Stimulated activated CD4-positive, alpha-beta T cell treated with anti-CD3 and anti-CD28 coated beads, Interleukin-4, amount 100 ng/mL, for 4 hours (primary cell): ENCODE data around the gene UNC93B1.

ENCODE experiments used
- DNase-seq, 2 experiments: peaks; one replicate each; pipeline ENCODE4 v3.0.0-alpha.2; 2020

UNC93B1 gene

GRCh38 chr11:68003846-68004550 is at the start of gene UNC93B1:
UNC93B1 (minus strand) TSS chr11:68004097; CDS start chr11:68004043, 54 bp downstream.
- peak; percentile 78 to 79 for DNase-seq

- DNase-seq, result no peak
Measured at GRCh38 chr11:68053117-68053516, 49.2 kb upstream of the UNC93B1 start.

- DNase-seq, result no peak
Measured at GRCh38 chr11:68052137-68052873, 48.4 kb upstream of the UNC93B1 start.

DNA sequence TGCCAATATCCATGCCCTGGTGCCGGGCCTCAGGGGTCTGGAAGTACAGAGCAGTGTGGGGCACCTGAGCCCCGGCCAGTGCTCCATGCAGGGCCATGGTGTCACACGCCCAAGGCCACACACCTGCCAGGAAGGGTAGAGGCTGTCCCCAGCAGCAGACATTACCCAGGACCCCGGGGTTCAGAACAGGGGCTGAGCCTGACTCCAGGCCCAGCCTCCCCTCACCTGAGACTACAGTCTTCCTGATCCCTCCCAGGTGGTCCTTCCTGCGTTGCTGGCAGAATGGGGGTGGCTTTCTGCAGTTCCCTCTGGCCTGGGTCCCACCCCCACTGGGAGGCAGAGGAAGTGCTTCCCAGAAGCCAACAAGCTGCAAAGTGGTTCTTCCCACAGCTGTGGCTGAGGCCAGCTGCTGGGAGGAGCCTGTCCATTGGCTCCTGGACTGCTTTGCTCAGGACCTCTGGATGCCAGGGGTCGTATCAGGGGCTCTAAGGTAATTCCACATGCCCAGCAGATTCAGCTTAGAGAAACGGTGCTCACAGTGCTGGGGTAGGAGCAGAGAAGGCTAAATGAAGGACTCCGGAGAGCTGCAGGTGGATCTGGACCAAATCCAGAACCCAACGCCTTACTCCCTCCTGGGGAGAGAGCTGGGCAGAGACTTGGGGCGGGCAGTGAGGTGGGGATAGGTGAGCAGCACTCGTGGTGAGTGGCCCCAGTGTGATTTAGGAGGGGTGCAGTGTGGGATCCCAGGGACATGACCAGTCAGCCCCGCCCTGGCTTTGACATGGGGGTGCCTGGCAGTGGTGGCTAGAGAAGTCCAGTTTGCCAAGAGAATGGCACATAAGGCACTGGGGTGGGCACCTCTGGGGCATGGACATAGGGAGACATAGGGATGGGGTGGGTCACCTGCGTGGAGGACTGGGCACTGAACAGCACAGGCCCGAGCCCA is 47.6 kb upstream of the UNC93B1 start:
- DNase-seq, result no peak

DNA sequence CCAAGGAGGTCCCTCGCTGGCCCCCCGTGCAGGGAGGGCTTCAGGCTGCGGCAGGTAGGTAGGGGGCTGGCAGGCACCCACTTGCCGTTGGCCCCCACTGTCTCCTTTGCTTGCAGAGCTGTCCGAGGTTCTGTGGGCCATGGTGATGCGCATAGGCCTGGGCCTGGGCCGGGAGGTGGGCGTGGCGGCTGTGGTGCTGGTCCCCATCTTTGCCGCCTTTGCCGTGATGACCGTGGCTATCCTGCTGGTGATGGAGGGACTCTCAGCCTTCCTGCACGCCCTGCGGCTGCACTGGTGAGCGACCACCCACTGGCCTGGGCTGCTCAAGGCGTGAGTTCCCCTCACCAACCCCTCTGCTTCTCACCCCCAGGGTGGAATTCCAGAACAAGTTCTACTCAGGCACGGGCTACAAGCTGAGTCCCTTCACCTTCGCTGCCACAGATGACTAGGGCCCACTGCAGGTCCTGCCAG is 46.5 kb upstream of the UNC93B1 start:
- no peak for DNase-seq

- no peak for DNase-seq
Measured at GRCh38 chr11:68049509-68050370, 45.8 kb upstream of the UNC93B1 start.

- DNase-seq, result no peak
Measured at GRCh38 chr11:68048681-68049508, 45.0 kb upstream of the UNC93B1 start.

- DNase-seq, result no peak
Measured at GRCh38 chr11:68047437-68048290, 43.8 kb upstream of the UNC93B1 start.

DNA sequence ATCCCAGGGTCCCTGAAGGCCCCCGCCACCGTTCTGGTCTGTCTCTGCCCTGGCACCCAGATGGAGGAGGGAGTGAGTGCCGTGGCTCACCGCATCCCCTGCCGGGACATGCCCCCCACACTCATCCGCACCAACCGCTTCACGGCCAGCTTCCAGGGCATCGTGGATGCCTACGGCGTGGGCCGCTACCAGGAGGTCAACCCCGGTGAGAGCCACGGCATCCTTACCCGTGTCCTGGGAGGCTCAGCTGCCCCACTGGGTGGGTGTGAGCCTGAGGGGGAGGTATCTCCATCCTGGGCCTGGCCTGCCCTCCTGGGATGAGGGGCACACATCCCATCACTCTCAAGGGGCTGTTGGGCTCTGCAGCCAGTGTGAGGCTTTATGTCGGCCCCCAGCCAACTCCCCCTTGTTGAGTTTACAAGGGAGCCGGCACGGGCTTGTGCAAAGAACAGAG is 41.0 kb upstream of the UNC93B1 start:
- no peak for DNase-seq

GRCh38 chr11:68044145-68044813 is 40.4 kb upstream of the UNC93B1 start:
- DNase-seq, result no peak

DNA sequence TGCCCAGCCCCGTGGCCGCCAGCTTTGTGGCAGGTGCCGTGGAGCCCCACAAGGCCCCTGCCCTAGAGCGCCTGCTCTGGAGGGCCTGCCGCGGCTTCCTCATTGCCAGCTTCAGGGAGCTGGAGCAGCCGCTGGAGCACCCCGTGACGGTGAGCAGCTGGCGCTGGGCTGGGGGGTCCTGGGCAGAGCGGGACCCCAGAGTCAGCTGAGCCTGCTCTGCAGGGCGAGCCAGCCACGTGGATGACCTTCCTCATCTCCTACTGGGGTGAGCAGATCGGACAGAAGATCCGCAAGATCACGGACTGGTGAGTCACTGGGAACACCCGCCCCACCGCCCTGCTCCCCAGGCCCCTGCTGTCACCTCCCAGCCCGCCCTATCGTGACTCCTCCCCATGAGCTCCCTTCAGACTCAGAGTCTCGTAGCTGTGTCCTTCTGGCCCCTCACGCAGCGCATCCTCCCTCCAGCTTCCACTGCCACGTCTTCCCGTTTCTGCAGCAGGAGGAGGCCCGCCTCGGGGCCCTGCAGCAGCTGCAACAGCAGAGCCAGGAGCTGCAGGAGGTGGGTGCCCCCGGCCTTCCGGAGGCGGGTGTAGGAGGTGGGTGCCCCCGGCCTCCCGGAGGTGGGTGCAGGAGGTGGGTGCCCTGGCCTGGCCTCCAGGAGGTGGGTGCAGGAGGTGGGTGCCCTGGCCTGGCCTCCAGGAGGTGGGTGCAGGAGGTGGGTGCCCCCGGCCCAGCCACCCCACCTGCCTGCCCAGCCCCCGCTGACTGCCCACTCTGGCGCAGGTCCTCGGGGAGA is 39.6 kb upstream of the UNC93B1 start:
- no peak for DNase-seq

GRCh38 chr11:68043029-68043348 is 39.1 kb upstream of the UNC93B1 start:
- no peak for DNase-seq

- DNase-seq, result no peak
Measured at GRCh38 chr11:68042219-68043028, 38.5 kb upstream of the UNC93B1 start.

GRCh38 chr11:68041617-68042218 is 37.8 kb upstream of the UNC93B1 start:
- DNase-seq, result no peak

GRCh38 chr11:68040957-68041591 is 37.2 kb upstream of the UNC93B1 start:
- no peak for DNase-seq

DNA sequence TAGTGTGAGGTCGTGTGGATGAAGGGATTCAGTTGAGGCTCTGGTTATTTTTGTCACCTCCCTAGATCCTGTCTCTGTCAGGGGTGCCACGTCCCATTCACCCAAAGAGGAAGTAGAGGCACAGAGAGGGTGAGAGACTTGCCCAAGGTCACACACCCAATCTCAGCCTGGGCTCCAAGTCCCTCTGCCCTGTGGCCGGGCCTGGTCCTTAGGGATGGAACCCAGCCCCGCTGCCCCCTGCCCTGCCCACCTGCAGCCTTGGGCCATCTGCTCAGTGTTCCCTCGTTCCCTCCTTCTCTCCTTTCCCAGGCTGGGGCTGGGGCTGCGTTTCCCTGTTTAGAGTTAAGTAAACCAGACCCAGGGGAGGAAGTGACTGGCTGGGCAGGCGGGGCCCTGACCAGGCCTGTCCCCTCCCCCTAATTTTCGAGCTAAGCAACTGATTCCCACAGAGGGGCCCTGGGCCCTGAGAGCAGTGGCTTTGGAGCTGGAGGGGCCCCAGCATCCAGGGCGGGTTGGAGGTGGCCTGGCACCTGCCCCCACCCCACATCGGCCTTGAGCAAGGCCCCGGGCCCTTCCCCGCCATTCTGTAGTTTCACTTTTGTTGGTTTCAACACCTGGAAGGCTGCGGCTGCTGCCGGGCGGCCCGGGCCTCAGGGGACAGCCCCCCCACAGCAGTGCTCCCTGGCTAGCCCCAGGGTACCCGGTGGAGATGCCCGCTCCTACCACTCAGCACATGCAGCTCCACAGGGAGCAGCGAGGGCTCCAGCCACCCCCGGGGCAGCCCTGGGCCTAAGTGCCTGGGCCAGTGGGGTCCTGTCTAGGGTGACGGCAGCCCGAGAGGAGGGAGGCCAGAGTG is 36.4 kb upstream of the UNC93B1 start:
- peak; percentile 40 to 44 for DNase-seq
